HL-60 (cell line): ENCODE data around the gene TP53BP1.
A peak's percentile ranks its signal among the peaks of the same experiment; 100 is the strongest.

ENCODE experiments used
- DNase-seq, 2 experiments: peaks; one replicate each; pipeline ENCODE4 v3.0.0-alpha.2; 2010 to 2020; ENCODE audit warnings: low read depth in 1 of 2, low spot score in 1 of 2
- H3K27ac ChIP-seq: fragments of 250-450 bp; sonication (Bioruptor Pico); replicated peaks from 2 replicates; pipeline ENCODE4 v1.5.1; 2020; ENCODE audit warnings: mild to moderate bottlenecking, moderate library complexity
- H3K27me3 ChIP-seq: fragments of 250-450 bp; sonication (Bioruptor Pico); 2 replicates; pipeline ENCODE4 v1.5.1; 2021; ENCODE audit warnings: mild to moderate bottlenecking, moderate library complexity; ENCODE audit not compliant: insufficient read depth, poor library complexity, severe bottlenecking
- H3K4me3 ChIP-seq: replicated peaks from 2 replicates; pipeline ENCODE4 v1.5.1; 2011; ENCODE audit warnings: mild to moderate bottlenecking, control low read depth, low read length; ENCODE audit not compliant: insufficient read depth
- CTCF ChIP-seq: IDR thresholded peaks from one replicate; pipeline ENCODE4 v1.5.1; 2011; ENCODE audit warnings: low read length, control low read depth, inconsistent platforms; ENCODE audit not compliant: insufficient read depth
- GABPA ChIP-seq: IDR thresholded peaks from 2 replicates; pipeline ENCODE4 v1.6.1; 2012; ENCODE audit warnings: low read depth
- POLR2AphosphoS5 ChIP-seq: IDR thresholded peaks from 2 replicates; pipeline ENCODE4 v1.6.1; 2012; ENCODE audit warnings: low read depth
- REST ChIP-seq: IDR thresholded peaks from 2 replicates; pipeline ENCODE4 v1.6.1; 2012; ENCODE audit warnings: low read depth; ENCODE audit not compliant: insufficient replicate concordance
- SPI1 ChIP-seq: IDR thresholded peaks from 2 replicates; pipeline ENCODE4 v1.6.1; 2012; ENCODE audit warnings: low read depth, mild to moderate bottlenecking, borderline replicate concordance

Gene TP53BP1

GRCh38 chr15:43370310-43370974 lies 122.5 kb downstream of the TP53BP1 start:
- no peak for DNase-seq
- H3K27me3 ChIP-seq: no peaks in the 10 kb centered on the region
- peak; percentile 77 for TF ChIP-seq REST
- no peak for TF ChIP-seq GABPA
- H3K4me3 ChIP-seq: peak overlapping the region; percentile 89
- H3K27ac ChIP-seq: peak overlapping the region; percentile 91

- Histone ChIP-seq H3K4me3 (no peak overlapping the region), H3K27me3 (no peaks in the 10 kb centered on the region), H3K27ac (no peak overlapping the region)
- DNase-seq: no peak
- TF ChIP-seq GABPA (no peak), REST (no peak), SPI1 (no peak), POLR2AphosphoS5 (no peak), CTCF (no peak)
Observed at GRCh38 chr15:43361313-43361903, 131.5 kb downstream of the TP53BP1 start.

GRCh38 chr15:43360821-43361220 lies 132.1 kb downstream of the TP53BP1 start:
- no peak for DNase-seq
- no peak for TF ChIP-seq GABPA
- no peaks in the 10 kb centered on the region for H3K27me3 ChIP-seq
- H3K27ac ChIP-seq: no peak overlapping the region
- H3K4me3 ChIP-seq: no peak overlapping the region
